Right atrium auricular region (tissue), 2 donors: Measurements from ENCODE around the gene BZW1. TPM values are rescaled to one million over a fixed set of nuclear protein-coding genes. Genes with fewer than 3 reads are reported as not detected.

ENCODE experiments used
- DNase-seq: peaks from one replicate; pipeline ENCODE4 v3.0.0-alpha.2; 2019; ENCODE audit warnings: low spot score
- H3K27ac ChIP-seq, 2 donors: fragments of 200-600 bp; sonication (generic); 1 replicate in 1 of 2; 2 replicates in 1 of 2; pipeline ENCODE4 v1.5.1; 2016 to 2019
- H3K27me3 ChIP-seq, 2 donors: fragments of 200-600 bp; sonication (generic); one replicate each; pipeline versions ENCODE4 v1.5.1 to v1.6.0; 2017 to 2019
- H3K36me3 ChIP-seq: fragments of 200-600 bp; sonication (generic); one replicate; pipeline ENCODE4 v1.5.1; 2016
- H3K4me1 ChIP-seq, 2 donors: fragments of 200-600 bp; sonication (generic); one replicate each; pipeline versions ENCODE4 v1.5.1 to v1.6.0; 2017 to 2019
- H3K4me3 ChIP-seq, 2 donors: fragments of 200-600 bp; sonication (generic); 1 replicate in 1 of 2; 2 replicates in 1 of 2; pipeline ENCODE4 v1.5.1; 2017 to 2019; ENCODE audit warnings: mild to moderate bottlenecking in 1 of 2, moderate library complexity in 1 of 2
- H3K9me3 ChIP-seq, 2 donors: fragments of 200-600 bp; sonication (generic); one replicate each; pipeline ENCODE4 v1.5.1; 2019
- CTCF ChIP-seq, 2 donors: fragments of 200-600 bp; sonication (generic); IDR thresholded peaks; one replicate each; pipeline ENCODE4 v1.5.1; 2019; ENCODE audit warnings: antibody characterized with exemption in 2 of 2
- total RNA-seq, 2 donors: library from RNA; depleted of rRNA; stranded (reverse); fragments of >200 nt; gene quantifications; one replicate each; pipeline ENCODE4 v1.1.0, GENCODE V29; 2016

BZW1 gene
- total RNA-seq, 2 donors from 2014 or later: 58.0 to 131 TPM

DNA sequence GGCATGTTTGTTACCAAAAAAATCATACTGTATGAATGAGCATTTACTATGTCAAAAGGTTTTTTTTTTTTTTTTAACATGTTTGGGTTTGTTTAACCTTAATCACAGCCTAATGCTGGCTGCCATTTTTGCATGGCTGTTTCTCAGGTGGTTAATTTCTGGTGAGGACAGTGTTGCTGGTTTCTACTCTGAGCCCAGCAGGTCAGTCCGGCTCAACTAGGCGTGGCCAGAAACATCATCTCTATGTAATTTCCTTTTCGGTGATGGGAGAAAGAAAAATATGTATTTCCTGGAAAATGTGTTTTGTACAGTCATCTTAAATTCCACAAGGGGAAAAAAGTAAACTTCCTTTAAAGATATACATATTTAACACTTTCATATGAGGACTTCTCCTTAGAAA lies 24.9 kb upstream of the BZW1 start:
- no peak for TF ChIP-seq CTCF (IDR thresholded peaks at IDR 0.05)
- no peak for DNase-seq
- no peaks in the 10 kb centered on the region for H3K27me3 ChIP-seq
- peaks cover 0 to 12% of the 10 kb centered on the region in 2 donors for H3K4me1 ChIP-seq
- no peaks in the 10 kb centered on the region for H3K9me3 ChIP-seq
- no peak overlapping the region for H3K27ac ChIP-seq
- no peaks in the 10 kb centered on the region for H3K36me3 ChIP-seq
- H3K4me3 ChIP-seq: no peak overlapping the region

GRCh38 chr2:200787351-200788120 lies 24.2 kb upstream of the BZW1 start:
- H3K9me3 ChIP-seq: no peaks in the 10 kb centered on the region
- TF ChIP-seq CTCF (IDR thresholded peaks at IDR 0.05): no peak
- H3K27me3 ChIP-seq: no peaks in the 10 kb centered on the region
- H3K4me1 ChIP-seq: peaks cover 0 to 12% of the 10 kb centered on the region in 2 donors
- DNase-seq: no peak
- no peaks in the 10 kb centered on the region for H3K36me3 ChIP-seq
- no peak overlapping the region for H3K27ac ChIP-seq
- no peak overlapping the region for H3K4me3 ChIP-seq

DNA sequence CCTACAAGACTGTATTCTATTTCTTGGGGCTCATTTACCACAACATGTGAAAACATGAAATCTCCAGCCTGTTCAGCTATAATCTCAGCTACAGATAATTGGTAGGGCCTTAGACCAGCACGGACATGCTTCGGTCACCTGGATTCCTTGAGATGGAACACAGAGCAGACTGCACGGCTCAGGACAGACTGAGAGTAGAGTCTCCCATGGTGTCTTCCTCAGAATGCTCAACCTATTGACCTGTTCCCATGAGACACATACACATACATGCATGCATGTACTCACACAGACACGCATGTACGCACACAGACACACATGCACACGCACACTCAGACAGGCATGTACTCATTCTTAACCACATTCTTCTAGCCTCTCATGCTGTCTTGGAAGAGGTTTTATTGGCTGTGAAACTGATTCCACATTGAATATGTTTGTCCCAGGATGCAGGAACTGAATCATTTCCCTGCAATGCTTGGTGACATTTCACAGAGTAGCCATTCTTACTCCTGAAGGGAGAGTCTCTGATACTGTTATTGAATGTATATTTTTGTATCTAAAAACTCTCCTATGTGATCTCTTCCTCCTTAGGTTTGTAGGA lies 23.5 kb upstream of the BZW1 start:
- Histone ChIP-seq H3K27me3 (no peaks in the 10 kb centered on the region), H3K27ac (peak overlapping the region in 1 of 2 donors; percentile 21)
- no peak for TF ChIP-seq CTCF (IDR thresholded peaks at IDR 0.05)

DNA sequence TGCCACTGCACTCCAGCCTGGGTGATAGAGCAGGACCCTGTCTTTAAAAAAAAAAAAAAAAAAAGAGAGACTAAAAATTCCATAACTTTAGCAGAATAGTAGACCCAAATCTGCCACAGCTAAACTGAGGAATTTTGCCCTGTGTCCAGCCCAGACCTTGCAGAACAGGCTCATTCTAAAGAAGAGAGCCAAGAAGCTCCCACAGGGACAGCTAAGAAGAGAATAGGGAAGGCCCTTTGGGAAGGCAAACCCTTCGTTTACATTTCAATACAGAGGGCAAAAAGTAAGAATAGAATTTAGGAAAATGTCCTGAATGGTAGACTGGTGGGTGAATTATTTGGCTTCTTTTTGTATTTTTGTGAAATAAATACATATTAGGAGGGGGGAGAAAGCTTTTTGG lies 21.5 kb upstream of the BZW1 start:
- Histone ChIP-seq H3K36me3 (no peaks in the 10 kb centered on the region), H3K4me3 (no peak overlapping the region), H3K4me1 (peaks cover 0 to 12% of the 10 kb centered on the region in 2 donors), H3K9me3 (no peaks in the 10 kb centered on the region), H3K27ac (no peak overlapping the region), H3K27me3 (no peaks in the 10 kb centered on the region)
- no peak for TF ChIP-seq CTCF (IDR thresholded peaks at IDR 0.05)
- DNase-seq: no peak

More for the DNA sequence above, 23.5 kb upstream of the BZW1 start:
- no peak overlapping the region for H3K4me3 ChIP-seq
- peaks cover 0 to 12% of the 10 kb centered on the region in 2 donors for H3K4me1 ChIP-seq
- H3K9me3 ChIP-seq: no peaks in the 10 kb centered on the region
- DNase-seq: no peak
- no peaks in the 10 kb centered on the region for H3K36me3 ChIP-seq

DNA sequence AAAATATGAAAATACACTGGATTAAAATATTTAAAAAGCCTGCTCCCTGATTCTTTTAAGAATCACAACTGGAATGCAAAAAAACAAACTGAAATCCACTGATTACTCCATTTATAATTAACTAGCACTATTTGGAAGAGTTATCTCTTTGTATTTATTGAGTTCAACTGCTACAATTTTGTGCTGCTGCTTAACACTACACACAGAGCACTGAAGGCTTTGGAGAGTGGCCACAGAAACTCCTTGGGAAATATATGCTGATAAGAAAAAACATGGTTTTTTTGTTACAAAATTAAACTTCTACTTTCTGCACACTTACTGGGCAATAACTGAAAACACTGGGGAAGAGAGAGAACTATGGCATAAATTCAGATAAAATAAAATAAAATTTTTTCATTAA lies 19.8 kb upstream of the BZW1 start:
- Histone ChIP-seq H3K9me3 (no peaks in the 10 kb centered on the region), H3K27ac (no peak overlapping the region), H3K4me1 (peaks cover 0 to 12% of the 10 kb centered on the region in 2 donors), H3K4me3 (no peak overlapping the region), H3K27me3 (no peaks in the 10 kb centered on the region), H3K36me3 (no peaks in the 10 kb centered on the region)
- no peak for TF ChIP-seq CTCF (IDR thresholded peaks at IDR 0.05)
- DNase-seq: no peak
